ENCODE results near the gene PPM1H.
A peak's percentile ranks its signal among the peaks of the same experiment; 100 is the strongest.

- TF ChIP-seq EGR1 (IDR thresholded peaks at IDR 0.05) (no peak), TEAD4 (IDR thresholded peaks at IDR 0.05) (no peak), EP300 (IDR thresholded peaks at IDR 0.05; ENCODE audit: borderline replicate concordance) (peak; percentile 55; the same call in 1 of the 2 replicates), MAX (IDR thresholded peaks at IDR 0.05) (no peak), CREB1 (IDR thresholded peaks at IDR 0.05; ENCODE audit: low read depth) (no peak), YY1 (IDR thresholded peaks at IDR 0.05; ENCODE audit: low read depth) (no peak), RAD21 (IDR thresholded peaks at IDR 0.05; ENCODE audit: low read depth) (no peak), REST (IDR thresholded peaks at IDR 0.05; ENCODE audit: low read depth) (no peak)
Observed at GRCh38 chr12:62785941-62786559, 148.9 kb downstream of the PPM1H start.

All from Ishikawa (cell line).